Lung (tissue), 12 donors: ENCODE data around the gene ADCY3. TPM values are rescaled to one million over a fixed set of nuclear protein-coding genes. Genes with fewer than 3 reads are reported as not detected.
A peak's percentile ranks its signal among the peaks of the same experiment; 100 is the strongest.

Experiments used
- ATAC-seq: fragments of 200-7000 bp; cut with Tn5 transposase; one replicate; pipeline ENCODE4 v1.9.1; 2020; ENCODE audit warnings: moderate number of reproducible peaks; ENCODE audit not compliant: insufficient read depth, low FRiP score
- DNase-seq, 3 donors: peaks; one replicate each; pipeline ENCODE4 v3.0.0-alpha.2; 2013 to 2017
- H3K27ac ChIP-seq, 2 donors: one replicate each; pipeline ENCODE4 v1.5.1; 2013; ENCODE audit warnings: mild to moderate bottlenecking in 2 of 2, moderate library complexity in 2 of 2, control low read depth in 1 of 2, inconsistent platforms in 1 of 2, low read depth in 1 of 2, low read length in 1 of 2
- H3K27me3 ChIP-seq, 3 donors: one replicate each; pipeline ENCODE4 v1.5.1; 2013; ENCODE audit warnings: low read length in 2 of 3; ENCODE audit not compliant: control insufficient read depth in 3 of 3, insufficient read depth in 3 of 3
- H3K36me3 ChIP-seq, 4 donors: one replicate each; pipeline ENCODE4 v1.5.1; 2013; ENCODE audit warnings: low read length in 4 of 4, mild to moderate bottlenecking in 1 of 4, moderate library complexity in 1 of 4; ENCODE audit not compliant: control insufficient read depth in 4 of 4, insufficient read depth in 4 of 4
- H3K4me1 ChIP-seq, 5 donors: one replicate each; pipeline ENCODE4 v1.5.1; 2013; ENCODE audit warnings: low read length in 5 of 5, mild to moderate bottlenecking in 2 of 5, moderate library complexity in 1 of 5; ENCODE audit not compliant: control insufficient read depth in 5 of 5, insufficient read depth in 5 of 5
- H3K4me3 ChIP-seq: one replicate; pipeline ENCODE4 v1.5.1; 2013; ENCODE audit warnings: mild to moderate bottlenecking, control low read depth, moderate library complexity
- H3K9ac ChIP-seq, 2 donors: one replicate each; pipeline ENCODE4 v1.5.1; 2013; ENCODE audit warnings: low read length in 2 of 2, control low read depth in 1 of 2; ENCODE audit not compliant: insufficient read depth in 1 of 2
- H3K9me3 ChIP-seq, 4 donors: one replicate each; pipeline ENCODE4 v1.5.1; 2013; ENCODE audit warnings: low read length in 3 of 4, mild to moderate bottlenecking in 1 of 4, moderate library complexity in 1 of 4; ENCODE audit not compliant: control insufficient read depth in 4 of 4, insufficient read depth in 3 of 4
- CTCF ChIP-seq: IDR thresholded peaks from 2 replicates; pipeline ENCODE4 v1.5.1; 2012; ENCODE audit warnings: mild to moderate bottlenecking; ENCODE audit errors: control extremely low read depth, extremely low read depth
- WGBS, 2 donors: extraction: QIAGEN DNeasy Blood & Tissue Kit; methylation state at CpG; one replicate each; pipeline ENCODE4 v1.1.7; 2013; 5-methylcytosine and 5-hydroxymethylcytosine counted together
- polyA plus RNA-seq, 2 donors: library from polyadenylated mRNA; stranded (reverse); fragments of 200-250 nt; gene quantifications; one replicate each; pipeline ENCODE4 v1.2.1, GENCODE V29; 2013
- total RNA-seq, 2 donors: library from RNA; depleted of rRNA in 1 of 2; stranded (reverse); fragments of >200 nt in 1 of 2; gene quantifications; one replicate each; pipeline ENCODE4 v1.2.1, GENCODE V29; 2014 to 2021
- donor health status: control.
- donor health status: control.
- donor health status: Bipolar disorder and iron deficiency.
- donor health status: healthy.
- donor health status: DM: yes; HTN: yes; CAD: no.

The ADCY3 gene
- total and polyA plus RNA-seq, 4 donors: 27.9 to 74.8 (median 45.8) TPM

- 92 to 96% methylated on average over 3 of the region's 3 CpGs for WGBS, 2 donors
- no peak for ATAC-seq
- no peak for DNase-seq
- no peak overlapping the region for H3K9ac ChIP-seq
- H3K4me3 ChIP-seq: no peak overlapping the region
- H3K4me1 ChIP-seq: peaks cover 0 to 9% (median 5%) of the 10 kb centered on the region in 5 donors
- TF ChIP-seq CTCF: no peak
- H3K27me3 ChIP-seq: peaks cover 0 to 9% (median 0%) of the 10 kb centered on the region in 3 donors
- H3K9me3 ChIP-seq: no peaks in the 10 kb centered on the region
- H3K36me3 ChIP-seq: no peaks in the 10 kb centered on the region
- H3K27ac ChIP-seq: no peak overlapping the region
Observed at GRCh38 chr2:24929230-24929629, 9.2 kb upstream of the ADCY3 start.

- Histone ChIP-seq H3K9me3 (no peaks in the 10 kb centered on the region), H3K36me3 (no peaks in the 10 kb centered on the region), H3K27ac (no peak overlapping the region), H3K4me3 (no peak overlapping the region), H3K9ac (no peak overlapping the region), H3K4me1 (peaks cover 0 to 9% (median 5%) of the 10 kb centered on the region in 5 donors), H3K27me3 (peaks cover 0 to 9% (median 0%) of the 10 kb centered on the region in 3 donors)
- ATAC-seq (no peak), DNase-seq (no peak)
- no peak for TF ChIP-seq CTCF
Observed at GRCh38 chr2:24928036-24928435, 8.0 kb upstream of the ADCY3 start.

GRCh38 chr2:24926602-24927252 is 6.7 kb upstream of the ADCY3 start:
- DNase-seq (peak; percentile 53 to 63 (median 54)), ATAC-seq (peak; percentile 22)
- Histone ChIP-seq H3K4me3 (no peak overlapping the region), H3K9ac (no peak overlapping the region), H3K27ac (no peak overlapping the region), H3K27me3 (peaks cover 0 to 9% (median 0%) of the 10 kb centered on the region in 3 donors), H3K9me3 (no peaks in the 10 kb centered on the region), H3K36me3 (no peaks in the 10 kb centered on the region), H3K4me1 (peaks cover 0 to 9% (median 5%) of the 10 kb centered on the region in 5 donors)
- no peak for TF ChIP-seq CTCF
- WGBS, 2 donors: 8 to 11% methylated on average over 33 of the region's 33 CpGs

GRCh38 chr2:24926220-24926601 is 6.2 kb upstream of the ADCY3 start:
- peaks cover 0 to 9% (median 0%) of the 10 kb centered on the region in 3 donors for H3K27me3 ChIP-seq
- no peak for TF ChIP-seq CTCF
- no peak overlapping the region for H3K9ac ChIP-seq
- DNase-seq (no peak), ATAC-seq (no peak)
- no peak overlapping the region for H3K4me3 ChIP-seq
- H3K4me1 ChIP-seq: peaks cover 0 to 9% (median 5%) of the 10 kb centered on the region in 5 donors
- 57 to 79% methylated on average over 13 to 14 of the region's 14 CpGs for WGBS, 2 donors
- no peak overlapping the region for H3K27ac ChIP-seq
- H3K9me3 ChIP-seq: no peaks in the 10 kb centered on the region
- no peaks in the 10 kb centered on the region for H3K36me3 ChIP-seq
